BE2C (cell line): ENCODE measurements around the gene IQSEC1.

Experiments
- DNase-seq: peaks from one replicate; pipeline ENCODE4 v3.0.0-alpha.2; 2020
- H3K27me3 ChIP-seq: fragments of 250-450 bp; sonication (Bioruptor Pico); 2 replicates; pipeline ENCODE4 v1.5.1; 2020; ENCODE audit warnings: mild to moderate bottlenecking
- H3K36me3 ChIP-seq: fragments of 250-450 bp; sonication (Bioruptor Pico); 2 replicates; pipeline ENCODE4 v1.5.1; 2020; ENCODE audit warnings: mild to moderate bottlenecking
- H3K4me1 ChIP-seq: fragments of 250-450 bp; sonication (Bioruptor Pico); 2 replicates; pipeline ENCODE4 v1.5.1; 2020
- H3K4me3 ChIP-seq: 2 replicates; pipeline ENCODE4 v1.5.1; 2011; ENCODE audit warnings: low read depth, low read length
- H3K9me3 ChIP-seq: fragments of 250-450 bp; sonication (Bioruptor Pico); 2 replicates; pipeline ENCODE4 v1.5.1; 2020
- TF ChIP-seq, protein P1 (sequence below): IDR thresholded peaks from 2 replicates; pipeline ENCODE4 v1.5.1; 2012; ENCODE audit warnings: mild to moderate bottlenecking, low read depth, low read length

IQSEC1 gene

DNA sequence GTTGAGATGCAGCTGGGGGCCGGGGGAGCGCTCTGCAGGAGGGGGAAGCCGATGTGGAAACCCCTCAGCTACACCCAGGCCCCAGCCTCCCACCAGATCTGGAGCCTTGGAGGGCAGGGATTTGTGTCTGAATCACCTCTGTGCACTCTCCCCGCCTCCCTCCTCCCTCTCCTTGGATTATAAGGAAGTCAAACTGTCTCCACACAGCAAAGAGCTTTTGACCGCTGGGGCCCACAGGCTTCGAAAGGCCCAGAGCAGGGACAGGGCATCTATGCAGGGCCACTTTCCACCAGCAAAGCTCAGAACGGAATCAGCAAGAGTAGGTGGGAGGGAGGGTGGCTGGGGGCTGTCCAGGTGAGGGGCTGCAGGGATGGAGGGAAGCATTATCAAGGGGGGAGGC is 68.9 kb downstream of the IQSEC1 start:
- no peaks in the 10 kb centered on the region for H3K27me3 ChIP-seq
- no peaks in the 10 kb centered on the region for H3K9me3 ChIP-seq
- TF ChIP-seq, protein P1, sequence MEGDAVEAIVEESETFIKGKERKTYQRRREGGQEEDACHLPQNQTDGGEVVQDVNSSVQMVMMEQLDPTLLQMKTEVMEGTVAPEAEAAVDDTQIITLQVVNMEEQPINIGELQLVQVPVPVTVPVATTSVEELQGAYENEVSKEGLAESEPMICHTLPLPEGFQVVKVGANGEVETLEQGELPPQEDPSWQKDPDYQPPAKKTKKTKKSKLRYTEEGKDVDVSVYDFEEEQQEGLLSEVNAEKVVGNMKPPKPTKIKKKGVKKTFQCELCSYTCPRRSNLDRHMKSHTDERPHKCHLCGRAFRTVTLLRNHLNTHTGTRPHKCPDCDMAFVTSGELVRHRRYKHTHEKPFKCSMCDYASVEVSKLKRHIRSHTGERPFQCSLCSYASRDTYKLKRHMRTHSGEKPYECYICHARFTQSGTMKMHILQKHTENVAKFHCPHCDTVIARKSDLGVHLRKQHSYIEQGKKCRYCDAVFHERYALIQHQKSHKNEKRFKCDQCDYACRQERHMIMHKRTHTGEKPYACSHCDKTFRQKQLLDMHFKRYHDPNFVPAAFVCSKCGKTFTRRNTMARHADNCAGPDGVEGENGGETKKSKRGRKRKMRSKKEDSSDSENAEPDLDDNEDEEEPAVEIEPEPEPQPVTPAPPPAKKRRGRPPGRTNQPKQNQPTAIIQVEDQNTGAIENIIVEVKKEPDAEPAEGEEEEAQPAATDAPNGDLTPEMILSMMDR = no peak
- H3K36me3 ChIP-seq = peaks cover 3% of the 10 kb centered on the region; the same call in 1 of the 2 replicates
- H3K4me3 ChIP-seq = no peak overlapping the region
- no peak for DNase-seq
- H3K4me1 ChIP-seq = no peaks in the 10 kb centered on the region; the same call in 1 of the 2 replicates

DNA sequence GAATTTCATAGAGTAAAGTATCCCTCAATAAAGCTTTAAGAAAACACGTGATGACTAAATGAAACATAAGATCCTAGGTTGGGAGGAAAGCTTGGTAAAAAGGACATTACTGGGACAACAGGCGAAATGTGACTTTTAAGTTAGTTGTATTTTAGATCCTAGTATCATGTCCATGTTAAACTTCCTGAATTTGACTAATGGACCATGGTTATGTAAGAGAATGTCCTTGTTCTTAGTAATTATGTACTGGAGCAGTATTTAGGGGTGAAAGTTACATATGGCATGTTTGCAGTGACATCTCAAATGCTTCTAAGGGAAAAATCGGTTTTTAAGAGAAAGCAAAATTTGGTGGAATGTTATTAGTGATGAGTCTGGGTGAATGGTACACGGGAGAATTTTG is 69.6 kb downstream of the IQSEC1 start:
- Histone ChIP-seq H3K9me3 (no peaks in the 10 kb centered on the region), H3K27me3 (no peaks in the 10 kb centered on the region), H3K36me3 (peaks cover 3% of the 10 kb centered on the region; the same call in 1 of the 2 replicates), H3K4me1 (no peaks in the 10 kb centered on the region; the same call in 1 of the 2 replicates), H3K4me3 (no peak overlapping the region)
- DNase-seq = no peak
- TF ChIP-seq, protein P1 = no peak

DNA sequence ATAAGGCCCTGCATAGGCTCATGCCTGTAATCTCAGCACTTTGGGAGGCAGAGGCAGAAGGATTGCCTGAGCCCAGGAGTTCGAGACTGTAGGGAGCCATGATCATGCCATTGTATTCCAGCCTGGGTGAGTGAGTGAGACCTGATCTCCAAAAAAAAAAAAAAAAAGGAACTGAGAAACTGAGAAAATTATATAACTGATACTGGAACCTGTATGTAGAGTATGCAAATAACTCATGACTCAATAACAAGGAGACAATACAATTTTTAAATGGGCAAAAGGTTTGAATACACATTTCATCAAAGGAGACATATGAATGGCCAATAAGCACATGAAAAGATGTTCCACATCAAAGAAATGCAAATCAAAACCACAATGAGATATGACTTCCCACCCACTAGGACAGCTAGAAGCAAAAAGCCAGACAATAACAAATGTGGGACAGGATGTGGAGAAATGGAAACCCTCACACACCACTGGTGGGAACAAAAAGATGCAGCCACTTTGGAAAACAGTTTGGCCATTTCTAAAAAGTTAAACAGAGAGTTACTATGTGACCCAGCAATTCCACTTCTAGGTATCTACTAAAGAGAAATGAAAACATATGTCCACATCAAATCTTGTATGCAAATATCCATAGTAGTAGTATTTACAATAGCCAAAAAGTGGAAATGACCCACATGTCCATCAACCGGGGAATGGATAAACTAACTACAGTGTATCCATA is 70.7 kb downstream of the IQSEC1 start:
- H3K36me3 ChIP-seq = peaks cover 3% of the 10 kb centered on the region; the same call in 1 of the 2 replicates
- no peak overlapping the region for H3K4me3 ChIP-seq
- no peaks in the 10 kb centered on the region for H3K9me3 ChIP-seq
- no peak for DNase-seq
- no peaks in the 10 kb centered on the region for H3K27me3 ChIP-seq
- no peaks in the 10 kb centered on the region; the same call in 1 of the 2 replicates for H3K4me1 ChIP-seq
- TF ChIP-seq, protein P1 = no peak

DNA sequence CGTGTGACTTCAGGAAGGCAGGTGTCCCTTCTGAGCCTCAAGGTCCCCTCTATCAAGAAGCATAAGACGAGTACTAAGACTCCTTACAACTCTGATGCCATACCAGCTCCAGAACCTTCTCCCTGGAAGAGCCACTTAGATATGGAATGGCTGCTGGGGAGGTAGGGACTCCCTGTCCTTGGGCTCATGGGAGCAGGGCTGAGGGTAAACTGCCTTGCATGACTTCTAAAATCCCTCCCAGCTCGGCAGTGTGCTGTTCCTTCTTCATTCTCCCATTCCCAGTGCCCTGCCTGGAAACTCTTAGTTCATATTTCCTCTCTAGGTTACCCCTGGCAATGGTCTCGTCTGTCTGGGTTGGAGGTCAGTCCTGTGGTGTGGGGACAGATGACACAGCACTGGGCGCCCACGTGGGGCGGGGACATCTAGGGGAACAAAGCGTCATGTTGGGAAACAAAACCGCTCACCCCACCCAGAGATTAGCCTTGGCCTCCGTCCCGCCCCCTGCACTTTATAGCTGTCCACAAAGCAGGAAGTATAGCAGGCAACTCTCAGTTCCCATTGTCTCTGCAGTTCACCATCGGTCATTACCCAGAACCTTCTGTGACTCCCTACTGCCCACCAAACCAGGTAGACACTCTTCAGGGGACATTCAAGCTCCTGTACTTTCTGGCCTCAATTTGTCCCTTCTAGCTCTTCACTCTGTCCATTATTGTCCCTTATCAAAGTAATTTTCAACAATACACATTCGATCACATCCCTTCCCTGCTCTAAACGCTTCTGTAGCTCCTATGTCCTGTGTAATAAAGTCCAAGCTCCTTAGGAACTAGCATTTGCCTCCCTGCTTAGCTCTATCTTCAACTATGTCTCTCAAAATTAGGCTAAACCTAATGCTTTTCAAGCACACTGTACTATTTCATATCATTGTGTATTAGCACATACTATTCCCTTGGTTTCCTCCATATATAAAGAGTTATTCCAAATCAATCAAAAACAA is 73.8 kb downstream of the IQSEC1 start:
- Histone ChIP-seq H3K36me3 (peaks cover 3% of the 10 kb centered on the region; the same call in 1 of the 2 replicates), H3K4me3 (no peak overlapping the region), H3K27me3 (no peaks in the 10 kb centered on the region), H3K4me1 (peaks cover 3% of the 10 kb centered on the region; the same call in 1 of the 2 replicates), H3K9me3 (no peaks in the 10 kb centered on the region)
- TF ChIP-seq, protein P1 = no peak
- DNase-seq = no peak

DNA sequence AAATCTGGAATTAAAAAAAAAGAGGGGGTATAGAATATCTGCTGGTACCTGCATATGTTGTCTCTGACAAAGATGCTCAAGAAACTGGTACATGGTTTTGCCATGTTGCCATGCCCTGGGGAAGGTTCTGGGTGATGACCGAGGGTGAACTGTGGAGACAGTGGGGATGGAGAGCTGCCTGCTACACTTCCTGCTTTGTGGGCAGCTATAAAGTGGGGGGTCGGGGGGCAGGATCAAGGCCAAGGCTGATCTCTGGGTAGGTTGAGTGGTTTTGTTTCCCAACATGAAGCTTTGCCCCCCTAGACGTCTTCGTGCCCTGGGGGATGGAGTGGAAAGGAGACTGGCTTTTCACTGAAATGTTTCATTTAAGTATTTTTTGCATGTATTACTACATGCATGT is 74.6 kb downstream of the IQSEC1 start:
- no peaks in the 10 kb centered on the region for H3K9me3 ChIP-seq

More for the DNA sequence above, 74.6 kb downstream of the IQSEC1 start:
- Histone ChIP-seq H3K27me3 (no peaks in the 10 kb centered on the region), H3K4me3 (no peak overlapping the region), H3K36me3 (peaks cover 3% of the 10 kb centered on the region; the same call in 1 of the 2 replicates), H3K4me1 (peaks cover 3% of the 10 kb centered on the region; the same call in 1 of the 2 replicates)
- DNase-seq = no peak
- TF ChIP-seq, protein P1 = no peak
